OCI-LY1 (cell line): ENCODE measurements around the gene TRIM27.
"Not testable (repeated sequence)": the region's sequence is repeated elsewhere in the genome, so short reads cannot be mapped to it uniquely, and the experiment has no call there.

Experiments used
- H2AFZ ChIP-seq: fragments of 200-600 bp; sonication (generic), shearing (Covaris generic); 2 replicates; pipeline ENCODE4 v1.6.0; 2014; ENCODE audit warnings: antibody characterized with exemption, mild to moderate bottlenecking, low read length
- H3F3A ChIP-seq: fragments of 200-600 bp; sonication (generic), shearing (Covaris generic); 2 replicates; pipeline ENCODE4 v1.6.0; 2014; ENCODE audit warnings: mild to moderate bottlenecking, antibody characterized with exemption, low read length, moderate library complexity; ENCODE audit not compliant: insufficient read depth
- H3K27ac ChIP-seq: fragments of 200-600 bp; sonication (generic); 2 replicates; pipeline ENCODE4 v1.5.1; 2014; ENCODE audit warnings: low read length, mixed run types, mild to moderate bottlenecking, low read depth; ENCODE audit not compliant: poor library complexity, severe bottlenecking
- H3K27me3 ChIP-seq: fragments of 200-600 bp; sonication (generic); 2 replicates; pipeline ENCODE4 v1.6.0; 2014; ENCODE audit warnings: antibody characterized with exemption, mild to moderate bottlenecking, low read length, moderate library complexity; ENCODE audit not compliant: insufficient read depth
- H3K36me3 ChIP-seq: fragments of 200-600 bp; sonication (generic); 2 replicates; pipeline ENCODE4 v1.6.1; 2014; ENCODE audit warnings: mild to moderate bottlenecking, antibody characterized with exemption, low read length, moderate library complexity, mixed read lengths; ENCODE audit not compliant: insufficient read depth
- H3K4me1 ChIP-seq: fragments of 200-600 bp; sonication (generic); 2 replicates; pipeline ENCODE4 v1.5.1; 2014; ENCODE audit warnings: mild to moderate bottlenecking, low read length, moderate library complexity; ENCODE audit not compliant: insufficient read depth, severe bottlenecking
- H3K4me2 ChIP-seq: fragments of 200-600 bp; sonication (generic), shearing (Covaris generic); 2 replicates; pipeline ENCODE4 v1.6.1; 2014; ENCODE audit warnings: low read length
- H3K4me3 ChIP-seq: fragments of 200-600 bp; sonication (generic); 2 replicates; pipeline ENCODE4 v1.5.1; 2014; ENCODE audit warnings: low read length, low read depth, mild to moderate bottlenecking, mixed read lengths; ENCODE audit not compliant: poor library complexity, severe bottlenecking
- H3K79me2 ChIP-seq: fragments of 200-600 bp; shearing (Covaris generic); 2 replicates; pipeline ENCODE4 v1.6.1; 2016; ENCODE audit warnings: mixed run types, low read length, mixed read lengths; ENCODE audit not compliant: insufficient read depth
- H3K9ac ChIP-seq: fragments of 200-600 bp; sonication (generic), shearing (Covaris generic); 2 replicates; pipeline ENCODE4 v1.6.1; 2014; ENCODE audit warnings: mild to moderate bottlenecking, low read length, mixed read lengths
- H3K9me2 ChIP-seq: fragments of 200-600 bp; sonication (generic), shearing (Covaris generic); 2 replicates; pipeline ENCODE4 v1.6.1; 2014; ENCODE audit warnings: low read depth, mild to moderate bottlenecking, low read length, mixed read lengths
- H3K9me3 ChIP-seq: fragments of 200-600 bp; shearing (Covaris generic); 2 replicates; pipeline ENCODE4 v1.6.1; 2014; ENCODE audit warnings: low read length, mixed read lengths
- H4K20me1 ChIP-seq: fragments of 200-600 bp; sonication (generic), shearing (Covaris generic); 2 replicates; pipeline ENCODE4 v1.6.0; 2016; ENCODE audit warnings: mild to moderate bottlenecking, low read length; ENCODE audit not compliant: insufficient read depth
- EZH2 ChIP-seq: fragments of 200-600 bp; sonication (generic), shearing (Covaris generic); IDR thresholded peaks from 2 replicates; pipeline ENCODE4 v1.8.0; 2017; ENCODE audit warnings: borderline replicate concordance, mixed run types, mild to moderate bottlenecking, antibody characterized with exemption, low read length, moderate library complexity, mixed read lengths
- TF ChIP-seq, protein P1 (sequence below): fragments of 200-600 bp; sonication (generic), shearing (Covaris generic); IDR thresholded peaks from 2 replicates; pipeline ENCODE4 v1.5.1; 2017; ENCODE audit warnings: mild to moderate bottlenecking, antibody characterized with exemption, low read length, moderate library complexity, mixed read lengths

The TRIM27 gene

DNA sequence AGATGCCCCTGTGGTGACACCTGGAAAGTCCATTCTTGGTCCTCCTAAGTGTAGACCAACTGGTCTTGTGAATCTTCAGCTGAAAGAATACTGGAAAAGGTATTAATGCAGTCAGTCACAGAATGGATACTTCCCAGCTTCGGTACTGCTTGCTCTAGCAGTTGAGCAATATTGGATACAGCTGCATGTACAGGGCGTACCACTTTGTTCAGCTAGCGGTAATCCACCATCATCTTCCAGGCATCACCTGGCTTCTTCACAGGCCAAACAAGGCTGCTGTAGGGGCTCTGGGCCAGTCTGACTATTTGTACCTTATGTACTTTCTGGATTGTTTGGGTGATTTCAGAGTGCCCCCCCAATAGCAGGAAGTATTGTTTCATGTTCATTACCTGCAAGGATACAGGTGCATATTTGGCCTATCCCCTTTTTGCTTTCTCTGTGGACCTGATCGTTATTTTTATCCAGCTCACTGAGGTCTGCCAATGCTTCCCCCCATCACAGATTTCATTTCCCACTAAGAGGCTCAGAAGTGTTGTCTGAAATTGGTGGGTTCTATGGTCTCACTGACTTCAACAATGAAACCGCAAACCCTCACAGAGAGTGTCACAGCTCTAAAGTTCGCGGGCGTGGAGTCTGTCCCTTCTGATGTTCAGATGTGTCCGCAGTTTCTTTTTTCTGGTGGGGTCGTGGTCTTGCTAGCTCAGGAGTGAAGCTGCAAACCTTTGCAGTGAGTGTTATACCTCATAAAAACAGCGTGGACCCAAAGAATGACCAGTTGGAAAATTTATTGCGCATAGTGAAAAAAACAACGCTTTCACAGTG is 52.2 kb downstream of the TRIM27 start:
- H3K4me2 ChIP-seq = no peak overlapping the region
- H2AFZ ChIP-seq = no peak overlapping the region
- H3K79me2 ChIP-seq = no peaks in the 10 kb centered on the region
- no peak overlapping the region for H3K4me3 ChIP-seq
- no peaks in the 10 kb centered on the region for H4K20me1 ChIP-seq
- H3K9me3 ChIP-seq = no peaks in the 10 kb centered on the region
- H3K9ac ChIP-seq = no peak overlapping the region
- no peaks in the 10 kb centered on the region for H3K27me3 ChIP-seq
- no peaks in the 10 kb centered on the region for H3K9me2 ChIP-seq
- no peak for TF ChIP-seq EZH2
- TF ChIP-seq, protein P1, sequence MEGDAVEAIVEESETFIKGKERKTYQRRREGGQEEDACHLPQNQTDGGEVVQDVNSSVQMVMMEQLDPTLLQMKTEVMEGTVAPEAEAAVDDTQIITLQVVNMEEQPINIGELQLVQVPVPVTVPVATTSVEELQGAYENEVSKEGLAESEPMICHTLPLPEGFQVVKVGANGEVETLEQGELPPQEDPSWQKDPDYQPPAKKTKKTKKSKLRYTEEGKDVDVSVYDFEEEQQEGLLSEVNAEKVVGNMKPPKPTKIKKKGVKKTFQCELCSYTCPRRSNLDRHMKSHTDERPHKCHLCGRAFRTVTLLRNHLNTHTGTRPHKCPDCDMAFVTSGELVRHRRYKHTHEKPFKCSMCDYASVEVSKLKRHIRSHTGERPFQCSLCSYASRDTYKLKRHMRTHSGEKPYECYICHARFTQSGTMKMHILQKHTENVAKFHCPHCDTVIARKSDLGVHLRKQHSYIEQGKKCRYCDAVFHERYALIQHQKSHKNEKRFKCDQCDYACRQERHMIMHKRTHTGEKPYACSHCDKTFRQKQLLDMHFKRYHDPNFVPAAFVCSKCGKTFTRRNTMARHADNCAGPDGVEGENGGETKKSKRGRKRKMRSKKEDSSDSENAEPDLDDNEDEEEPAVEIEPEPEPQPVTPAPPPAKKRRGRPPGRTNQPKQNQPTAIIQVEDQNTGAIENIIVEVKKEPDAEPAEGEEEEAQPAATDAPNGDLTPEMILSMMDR = no peak
- H3K27ac ChIP-seq = no peak overlapping the region
- no peaks in the 10 kb centered on the region for H3F3A ChIP-seq
- H3K36me3 ChIP-seq = no peaks in the 10 kb centered on the region
- H3K4me1 ChIP-seq = peaks cover 34% of the 10 kb centered on the region

DNA sequence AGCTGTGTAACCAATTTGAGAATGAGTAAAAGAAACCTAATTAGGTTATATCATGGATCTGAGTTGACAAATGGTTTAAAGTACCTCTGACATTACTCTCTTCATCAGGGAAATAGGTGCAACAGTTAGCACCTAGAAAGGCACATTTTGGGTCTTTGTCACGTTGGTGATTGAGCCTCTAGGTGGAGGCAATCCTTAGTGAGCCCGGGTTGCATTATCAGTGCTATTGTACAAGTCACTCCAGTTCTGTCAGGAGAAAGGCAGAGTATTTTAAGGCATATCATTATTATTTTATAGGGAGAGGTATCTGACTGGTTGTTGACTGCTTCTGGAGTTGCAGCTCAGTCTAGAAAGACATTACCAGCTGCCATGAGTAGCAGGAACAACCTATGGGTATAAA is 54.9 kb downstream of the TRIM27 start:
- peaks cover 27% of the 10 kb centered on the region for H3K4me1 ChIP-seq
- no peaks in the 10 kb centered on the region for H3K9me2 ChIP-seq
- no peak overlapping the region for H3K4me2 ChIP-seq
- TF ChIP-seq EZH2 = no peak
- TF ChIP-seq, protein P1 = no peak
- peak overlapping the region; percentile 33 for H3K27ac ChIP-seq
- no peak overlapping the region for H2AFZ ChIP-seq
- no peaks in the 10 kb centered on the region for H3F3A ChIP-seq
- H4K20me1 ChIP-seq = no peaks in the 10 kb centered on the region
- no peak overlapping the region for H3K4me3 ChIP-seq
- H3K9ac ChIP-seq = no peak overlapping the region
- no peaks in the 10 kb centered on the region for H3K79me2 ChIP-seq
- peaks cover 10% of the 10 kb centered on the region for H3K9me3 ChIP-seq
- no peaks in the 10 kb centered on the region for H3K36me3 ChIP-seq
- H3K27me3 ChIP-seq = no peaks in the 10 kb centered on the region

GRCh38 chr6:28867086-28867409 is 56.7 kb downstream of the TRIM27 start:
- Histone ChIP-seq H3K36me3 (no peaks in the 10 kb centered on the region), H3K9me2 (no peaks in the 10 kb centered on the region), H3F3A (no peaks in the 10 kb centered on the region), H3K9me3 (peaks cover 10% of the 10 kb centered on the region), H3K4me2 (peak overlapping the region; percentile 75), H3K4me3 (peak overlapping the region; percentile 69), H4K20me1 (no peaks in the 10 kb centered on the region), H3K27me3 (no peaks in the 10 kb centered on the region; the same call in 1 of the 2 replicates), H2AFZ (0 out of 2 replicates have a peak overlapping the region, but pooled peaks have one; percentile 13), H3K27ac (peak overlapping the region; percentile 90), H3K79me2 (no peaks in the 10 kb centered on the region), H3K4me1 (peaks cover 35% of the 10 kb centered on the region), H3K9ac (peak overlapping the region; percentile 71)
- TF ChIP-seq, protein P1 = no peak
- TF ChIP-seq EZH2 = no peak

- H3K79me2 ChIP-seq, H3K36me3 ChIP-seq, H3K9me2 ChIP-seq, H4K20me1 ChIP-seq, H3K27me3 ChIP-seq, H3F3A ChIP-seq: not testable (repeated sequence)
- Histone ChIP-seq H3K4me1 (peaks cover 35% of the 10 kb centered on the region), H3K4me3 (peak overlapping the region; percentile 69), H3K27ac (peak overlapping the region; percentile 90), H3K9me3 (peaks cover 10% of the 10 kb centered on the region), H2AFZ (0 out of 2 replicates have a peak overlapping the region, but pooled peaks have one; percentile 13), H3K4me2 (peak overlapping the region; percentile 75), H3K9ac (peak overlapping the region; percentile 71)
These were observed 57.3 kb downstream of the TRIM27 start for GRCh38 chr6:28866205-28867085.
